HepG2 (cell line): ENCODE data around the gene PARD3. TPM values are rescaled to one million over a fixed set of nuclear protein-coding genes. Genes with fewer than 3 reads are reported as not detected.

Source experiments
- ATAC-seq: fragments of 200-7000 bp; cut with Tn5 transposase; 3 replicates; pipeline ENCODE4 v1.9.1; 2020; ENCODE audit warnings: mild to moderate bottlenecking, moderate library complexity
- BruUV-seq: library from RNA; stranded (reverse); fragments of 400-500 nt; replicated peaks from 2 replicates; lab custom pipeline; 2021; lab: Mats Ljungman, UMichigan
- CTCF ChIA-PET: fragments of 300-600 bp; formaldehyde crosslinking; extraction: SDS; loops from one replicate; lab custom pipeline; 2021; ENCODE audit warnings: low total read pairs, inconsistent platforms, low intra/inter-chr PET ratio; lab: Yijun Ruan, JAX
- POLR2A ChIA-PET: fragments of 350-600 bp; sonication (Branson Sonifier 250); formaldehyde crosslinking; loops from one replicate; lab custom pipeline; 2020; ENCODE audit warnings: antibody characterized with exemption, inconsistent platforms; lab: Yijun Ruan, JAX
- DNase-seq: peaks from one replicate; pipeline ENCODE4 v3.0.0-alpha.2; 2015; ENCODE audit warnings: low spot score
- FAIRE-seq: peaks from 3 replicates; lab custom pipeline; 2011; peaks lifted over from hg19 to GRCh38; lab: Jason Lieb, UNC
- H2AFZ ChIP-seq: one replicate; pipeline ENCODE4 v1.6.1; 2011; ENCODE audit warnings: low read length, inconsistent platforms
- H3K27ac ChIP-seq: fragments of 300-600 bp; 3 replicates; pipeline ENCODE4 v1.8.0; 2011; ENCODE audit warnings: mixed run types, mild to moderate bottlenecking, mixed read lengths, low read length, inconsistent platforms; ENCODE audit not compliant: insufficient read depth; ENCODE audit errors: extremely low read length
- H3K27me3 ChIP-seq, 2 experiments: fragments of 200-600 bp in 1 of 2; 2 replicates in 1 of 2; 3 replicates in 1 of 2; pipeline versions ENCODE4 v1.6.0 to v1.8.0; 2011; ENCODE audit warnings: low read length in 2 of 2, mild to moderate bottlenecking in 2 of 2, moderate library complexity in 2 of 2, inconsistent platforms in 1 of 2; ENCODE audit not compliant: insufficient read depth in 2 of 2, control insufficient read depth in 1 of 2
- H3K36me3 ChIP-seq, 2 experiments: fragments of 200-600 bp in 1 of 2; replicated peaks in 1 of 2; 2 replicates in 1 of 2; 3 replicates in 1 of 2; pipeline versions ENCODE4 v1.5.1 to v1.8.0; 2011; ENCODE audit warnings: low read length in 2 of 2, inconsistent platforms in 1 of 2; ENCODE audit not compliant: insufficient read depth in 2 of 2, control insufficient read depth in 1 of 2
- H3K4me1 ChIP-seq: 2 replicates; pipeline ENCODE4 v1.5.1; 2012; ENCODE audit warnings: low read length, inconsistent platforms; ENCODE audit not compliant: insufficient read depth
- H3K4me2 ChIP-seq: 2 replicates; pipeline ENCODE4 v1.6.0; 2011; ENCODE audit warnings: low read depth, low read length, inconsistent platforms
- H3K4me3 ChIP-seq, 3 experiments: fragments of 200-600 bp in 1 of 3; sonication (generic), shearing (Covaris generic) in 1 of 3; replicated peaks in 1 of 3; 2 replicates each; pipeline ENCODE4 v1.5.1; 2011 to 2016; ENCODE audit warnings: low read length in 3 of 3, inconsistent platforms in 2 of 3, low read depth in 2 of 3, mild to moderate bottlenecking in 2 of 3, control low read depth in 1 of 3, mixed read lengths in 1 of 3; ENCODE audit not compliant: insufficient read depth in 1 of 3
- H3K79me2 ChIP-seq: one replicate; pipeline ENCODE4 v1.6.1; 2011; ENCODE audit warnings: low read length, inconsistent platforms; ENCODE audit not compliant: insufficient read depth
- H3K9ac ChIP-seq: 2 replicates; pipeline ENCODE4 v1.6.0; 2011; ENCODE audit warnings: mild to moderate bottlenecking, low read depth, low read length, inconsistent platforms; ENCODE audit not compliant: insufficient read depth
- H3K9me3 ChIP-seq: 2 replicates; pipeline ENCODE4 v1.5.1; 2012; ENCODE audit warnings: mild to moderate bottlenecking, low read length
- H4K20me1 ChIP-seq: 2 replicates; pipeline ENCODE4 v1.6.0; 2011; ENCODE audit warnings: inconsistent platforms, mild to moderate bottlenecking, low read length, moderate library complexity; ENCODE audit not compliant: insufficient read depth
- CEBPG ChIP-seq: IDR thresholded peaks from 2 replicates; pipeline ENCODE4 v1.6.1; 2016
- HOXD1 ChIP-seq: sonication (generic); formaldehyde crosslinking; IDR thresholded peaks from 2 replicates; pipeline ENCODE4 v1.5.0; 2020; ENCODE audit warnings: missing genetic modification reagents
- KLF11 ChIP-seq: IDR thresholded peaks from 2 replicates; pipeline ENCODE4 v1.6.1; 2016; ENCODE audit warnings: missing compliant biosample characterization
- NKX3-1 ChIP-seq: sonication (generic); formaldehyde crosslinking; IDR thresholded peaks from 2 replicates; pipeline ENCODE4 v1.5.0; 2020; ENCODE audit warnings: missing genetic modification reagents
- RCOR2 ChIP-seq: IDR thresholded peaks from 2 replicates; pipeline ENCODE4 v1.6.1; 2016; ENCODE audit warnings: missing biosample characterization, missing genetic modification reagents
- SOX6 ChIP-seq, 2 experiments: fragments of 450-650 bp in 1 of 2; sonication (generic) in 1 of 2; formaldehyde crosslinking in 1 of 2; IDR thresholded peaks; 2 replicates each; pipeline versions ENCODE4 v1.4.0 to v1.6.1; 2017 to 2020; ENCODE audit warnings: antibody characterized with exemption in 1 of 2, mild to moderate bottlenecking in 1 of 2, missing genetic modification reagents in 1 of 2
- STAT5B ChIP-seq: sonication (generic); formaldehyde crosslinking; IDR thresholded peaks from 2 replicates; pipeline ENCODE4 v1.4.0; 2020; ENCODE audit warnings: missing genetic modification reagents
- SYNCRIP ChIP-seq: fragments of 200-400 bp; formaldehyde crosslinking; IDR thresholded peaks from 2 replicates; pipeline ENCODE4 v1.6.1; 2018; ENCODE audit warnings: mild to moderate bottlenecking, low read depth, low read length; ENCODE audit not compliant: insufficient read depth
- TBP ChIP-seq: sonication (generic); formaldehyde crosslinking; IDR thresholded peaks from 2 replicates; pipeline ENCODE4 v1.5.0; 2020; ENCODE audit warnings: missing genetic modification reagents
- THAP11 ChIP-seq: IDR thresholded peaks from 2 replicates; pipeline ENCODE4 v1.6.1; 2016; ENCODE audit warnings: missing biosample characterization, missing genetic modification reagents
- XBP1 ChIP-seq: sonication (generic); formaldehyde crosslinking; IDR thresholded peaks from 2 replicates; pipeline ENCODE4 v1.5.0; 2020; ENCODE audit warnings: missing genetic modification reagents
- ZBED4 ChIP-seq: sonication (generic); formaldehyde crosslinking; IDR thresholded peaks from 2 replicates; pipeline ENCODE4 v1.4.0; 2020; ENCODE audit warnings: missing genetic modification reagents, borderline replicate concordance
- ZNF329 ChIP-seq: sonication (generic); formaldehyde crosslinking; IDR thresholded peaks from 2 replicates; pipeline ENCODE4 v1.9.0; 2021; ENCODE audit warnings: low read depth, mild to moderate bottlenecking, missing genetic modification reagents
- ZNF44 ChIP-seq: sonication (generic); formaldehyde crosslinking; IDR thresholded peaks from 2 replicates; pipeline ENCODE4 v1.5.1; 2020; ENCODE audit warnings: mild to moderate bottlenecking, missing genetic modification reagents
- ZNF776 ChIP-seq: sonication (generic); formaldehyde crosslinking; IDR thresholded peaks from 2 replicates; pipeline ENCODE4 v1.4.0; 2020; ENCODE audit warnings: mild to moderate bottlenecking, missing genetic modification reagents
- WGBS: methylation state at CpG from one replicate; pipeline ENCODE4 v1.1.6; 2017; ENCODE audit warnings: low lambda C conversion rate; 5-methylcytosine and 5-hydroxymethylcytosine counted together
- in situ Hi-C: cut with HindIII; loops from 2 replicates; pipeline ENCODE4 v1.10.0; 2017; ENCODE audit warnings: low pct_unique_long_range_greater_than_20kb; ENCODE audit not compliant: extremely low pct_ligation_motif_present
- intact Hi-C: fragments of 100-400 bp; cut with micrococcal nuclease; formaldehyde crosslinking; loops from one replicate; pipeline ENCODE4 v1.10.0; 2022; ENCODE audit not compliant: unreplicated experiment
- polyA plus RNA-seq, 8 experiments: library from polyadenylated mRNA; depleted of rRNA in 3 of 8; stranded (reverse) in 7 of 8; unstranded in 1 of 8; fragments of >200 nt; fragmentation: Illumina TruSeq in 4 of 8; extraction: Trizol in 4 of 8; gene quantifications; 2 replicates each; pipeline versions ENCODE4 v1.2.1 to v1.2.3, GENCODE V29; 2011 to 2016; ENCODE audit warnings: low read depth in 4 of 8, missing spikeins in 1 of 8, mixed read lengths in 1 of 8; ENCODE audit not compliant: insufficient read depth in 1 of 8
- total RNA-seq, 5 experiments: library from RNA; depleted of rRNA; stranded (reverse); fragments of >200 nt; fragmentation: Illumina TruSeq; extraction: Trizol; gene quantifications; 2 replicates each; pipeline ENCODE4 v1.2.3, GENCODE V29; 2016; ENCODE audit warnings: low read depth in 1 of 5
- TF ChIP-seq, protein P1 (sequence below): sonication (generic); formaldehyde crosslinking; IDR thresholded peaks from 2 replicates; pipeline ENCODE4 v1.8.0; 2022; ENCODE audit warnings: low read depth, missing genetic modification reagents
- TF ChIP-seq, protein P2 (sequence below): sonication (generic); formaldehyde crosslinking; IDR thresholded peaks from 2 replicates; pipeline ENCODE4 v1.8.1; 2022; ENCODE audit warnings: low read depth, mild to moderate bottlenecking, missing genetic modification reagents

The PARD3 gene
- total and polyA plus RNA-seq, 2 of the 13 experiments (the other 11 are each of a cell fraction or from before 2014, with no cell fraction given) = 40.9 to 60.0 TPM

DNA sequence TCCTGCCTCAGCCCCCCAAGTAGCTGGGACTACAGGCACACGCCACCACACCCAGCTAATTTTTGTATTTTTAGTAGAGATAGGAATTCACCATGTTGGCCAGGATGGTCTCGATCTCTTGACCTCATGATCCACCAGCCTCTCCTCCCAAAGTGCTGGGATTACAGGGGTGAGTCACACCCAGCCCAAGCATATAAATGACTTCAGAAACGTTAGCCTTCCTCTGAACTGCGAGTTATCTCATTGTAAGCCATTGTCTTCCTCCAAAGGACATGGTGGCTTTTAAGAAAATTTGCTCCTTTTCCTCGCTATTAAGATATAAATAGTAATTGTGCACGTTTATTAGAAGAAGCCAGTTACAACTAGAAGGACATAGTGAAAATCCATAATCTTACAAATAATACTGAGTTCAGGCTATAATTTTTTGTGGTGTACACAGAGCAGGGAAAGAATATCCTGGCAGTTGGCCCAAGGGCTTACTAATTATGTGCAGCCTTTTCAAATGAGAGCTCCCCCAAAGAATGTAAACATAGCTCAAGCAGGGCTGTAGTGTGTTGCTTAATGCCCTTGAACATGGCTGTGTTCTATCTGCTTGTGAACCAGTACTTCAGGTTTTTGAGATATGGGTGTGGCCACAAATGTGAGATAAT lies 495.8 kb downstream of the PARD3 start:
- Histone ChIP-seq H3K27ac (no peak overlapping the region), H4K20me1 (no peaks in the 10 kb centered on the region), H3K27me3 (no peaks in the 10 kb centered on the region), H3K36me3 (peaks cover 10% of the 10 kb centered on the region in 2 experiments), H3K9me3 (no peaks in the 10 kb centered on the region), H2AFZ (no peak overlapping the region), H3K4me1 (peaks cover 21% of the 10 kb centered on the region), H3K79me2 (no peaks in the 10 kb centered on the region), H3K9ac (no peak overlapping the region), H3K4me3 (no peak overlapping the region), H3K4me2 (no peak overlapping the region)
- WGBS = 98% methylated on average over 6 of the region's 6 CpGs
- BruUV-seq = no TSS peak
- intact Hi-C loops = no loop called here
- in situ Hi-C loops = no loop called here
- DNase-seq = peak; percentile 64
- ATAC-seq = peak; percentile 67; the same call in 2 of the 3 replicates
- POLR2A ChIA-PET = no interaction called here
- CTCF ChIA-PET = no interaction called here
- FAIRE-seq = no peak
- TF ChIP-seq CEBPG (CRISPR knock-in tag) (peak; percentile 74), RCOR2 (no peak), ZNF44 (CRISPR knock-in tag) (no peak), STAT5B (CRISPR knock-in tag) (no peak), THAP11 (CRISPR knock-in tag) (0 out of 2 replicates have a peak, but pooled peaks have one; percentile 17), TBP (CRISPR knock-in tag) (no peak), ZBED4 (CRISPR knock-in tag) (no peak), SOX6 (IDR thresholded peaks at IDR 0.05) (no peak), SOX6 (CRISPR knock-in tag; IDR thresholded peaks at IDR 0.05) (0 out of 2 replicates have a peak, but pooled peaks have one; percentile 15), ZNF329 (CRISPR knock-in tag) (no peak), NKX3-1 (CRISPR knock-in tag) (no peak), XBP1 (CRISPR knock-in tag) (no peak), ZNF776 (no peak), HOXD1 (CRISPR knock-in tag) (no peak), KLF11 (no peak), SYNCRIP (no peak)
- TF ChIP-seq, protein P1, sequence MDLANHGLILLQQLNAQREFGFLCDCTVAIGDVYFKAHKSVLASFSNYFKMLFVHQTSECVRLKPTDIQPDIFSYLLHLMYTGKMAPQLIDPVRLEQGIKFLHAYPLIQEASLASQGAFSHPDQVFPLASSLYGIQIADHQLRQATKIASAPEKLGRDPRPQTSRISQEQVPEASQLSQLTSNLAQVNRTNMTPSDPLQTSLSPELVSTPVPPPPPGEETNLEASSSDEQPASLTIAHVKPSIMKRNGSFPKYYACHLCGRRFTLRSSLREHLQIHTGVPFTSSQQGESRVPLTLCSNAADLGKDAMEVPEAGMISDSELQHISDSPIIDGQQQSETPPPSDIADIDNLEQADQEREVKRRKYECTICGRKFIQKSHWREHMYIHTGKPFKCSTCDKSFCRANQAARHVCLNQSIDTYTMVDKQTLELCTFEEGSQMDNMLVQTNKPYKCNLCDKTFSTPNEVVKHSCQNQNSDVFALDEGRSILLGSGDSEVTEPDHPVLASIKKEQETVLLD = no peak
- TF ChIP-seq, protein P2, sequence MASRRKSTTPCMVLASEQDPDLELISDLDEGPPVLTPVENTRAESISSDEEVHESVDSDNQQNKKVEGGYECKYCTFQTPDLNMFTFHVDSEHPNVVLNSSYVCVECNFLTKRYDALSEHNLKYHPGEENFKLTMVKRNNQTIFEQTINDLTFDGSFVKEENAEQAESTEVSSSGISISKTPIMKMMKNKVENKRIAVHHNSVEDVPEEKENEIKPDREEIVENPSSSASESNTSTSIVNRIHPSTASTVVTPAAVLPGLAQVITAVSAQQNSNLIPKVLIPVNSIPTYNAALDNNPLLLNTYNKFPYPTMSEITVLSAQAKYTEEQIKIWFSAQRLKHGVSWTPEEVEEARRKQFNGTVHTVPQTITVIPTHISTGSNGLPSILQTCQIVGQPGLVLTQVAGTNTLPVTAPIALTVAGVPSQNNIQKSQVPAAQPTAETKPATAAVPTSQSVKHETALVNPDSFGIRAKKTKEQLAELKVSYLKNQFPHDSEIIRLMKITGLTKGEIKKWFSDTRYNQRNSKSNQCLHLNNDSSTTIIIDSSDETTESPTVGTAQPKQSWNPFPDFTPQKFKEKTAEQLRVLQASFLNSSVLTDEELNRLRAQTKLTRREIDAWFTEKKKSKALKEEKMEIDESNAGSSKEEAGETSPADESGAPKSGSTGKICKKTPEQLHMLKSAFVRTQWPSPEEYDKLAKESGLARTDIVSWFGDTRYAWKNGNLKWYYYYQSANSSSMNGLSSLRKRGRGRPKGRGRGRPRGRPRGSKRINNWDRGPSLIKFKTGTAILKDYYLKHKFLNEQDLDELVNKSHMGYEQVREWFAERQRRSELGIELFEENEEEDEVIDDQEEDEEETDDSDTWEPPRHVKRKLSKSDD (CRISPR knock-in tag) = no peak
